ENCODE results near the gene DPP6. TPM values are rescaled to one million over a fixed set of nuclear protein-coding genes. Genes with fewer than 3 reads are reported as not detected.

The DPP6 gene
- polyA plus RNA-seq, 1 donor (not counting 4 experiments of a cell fraction or from before 2014, with no cell fraction given) = not detected

GRCh38 chr7:154836021-154836448, 783.8 kb downstream of the DPP6 start:
- Histone ChIP-seq H3K9me3 (ENCODE audit: control insufficient read depth, low read depth, low read length) (peaks cover 21% of the 10 kb centered on the region), H3K4me3 (ENCODE audit: control insufficient read depth in 2 of 3, extremely low read depth in 1 of 3, insufficient read depth in 2 of 3, low read depth in 1 of 3, low read length in 3 of 3) (no peak overlapping the region), H3K79me2 (ENCODE audit: control insufficient read depth, insufficient read depth, low read length) (no peaks in the 10 kb centered on the region), H3K27ac (ENCODE audit: control insufficient read depth, insufficient read depth, low read length) (no peak overlapping the region), H3K4me1 (ENCODE audit: control insufficient read depth, extremely low read depth, insufficient read depth, low read length) (no peaks in the 10 kb centered on the region), H3K9me1 (ENCODE audit: control insufficient read depth, extremely low read depth, insufficient read depth, low read length) (no peaks in the 10 kb centered on the region), H3K9ac (ENCODE audit: control insufficient read depth, extremely low read depth, insufficient read depth, low read length) (no peak overlapping the region), H2AFZ (ENCODE audit: control insufficient read depth, low read length) (no peak overlapping the region), H4K20me1 (ENCODE audit: control insufficient read depth, extremely low read depth, insufficient read depth, low read length) (no peaks in the 10 kb centered on the region), H3K36me3 (ENCODE audit: control insufficient read depth in 2 of 2, extremely low read depth in 1 of 2, insufficient read depth in 2 of 2, low read length in 2 of 2) (no peaks in the 10 kb centered on the region), H3K4me2 (ENCODE audit: control insufficient read depth, extremely low read depth, insufficient read depth, low read depth, low read length) (no peak overlapping the region), H3K27me3 (ENCODE audit: control insufficient read depth, extremely low read depth, insufficient read depth, low read length) (no peaks in the 10 kb centered on the region)
- FAIRE-seq (no peak), DNase-seq (ENCODE audit: low read depth, low spot score) (no peak)
- dilution Hi-C loops (cut with MboI; ENCODE audit: extremely low pct_ligation_motif_present, low sequenced_read_pairs) = no loop called here
- TF ChIP-seq EZH2 (IDR thresholded peaks at IDR 0.05; ENCODE audit: low read length) (no peak), CTCF (optimal IDR thresholded peaks at IDR 0.05 in 1 of 3, IDR thresholded peaks at IDR 0.05 in 1 of 3, conservative IDR thresholded peaks at IDR 0.05 in 1 of 3; ENCODE audit: extremely low read depth in 1 of 3, insufficient read depth in 2 of 3, low read length in 3 of 3) (no peak)

- no peak for DNase-seq (ENCODE audit: low read depth, low spot score)
- H3K9me1 ChIP-seq (ENCODE audit: control insufficient read depth, extremely low read depth, insufficient read depth, low read length) = no peaks in the 10 kb centered on the region
- H3K79me2 ChIP-seq (ENCODE audit: control insufficient read depth, insufficient read depth, low read length) = no peaks in the 10 kb centered on the region
- no peaks in the 10 kb centered on the region for H3K27me3 ChIP-seq (ENCODE audit: control insufficient read depth, extremely low read depth, insufficient read depth, low read length)
- no peak overlapping the region for H3K4me3 ChIP-seq (ENCODE audit: control insufficient read depth in 2 of 3, extremely low read depth in 1 of 3, insufficient read depth in 2 of 3, low read depth in 1 of 3, low read length in 3 of 3)
- peaks cover 20% of the 10 kb centered on the region for H3K9me3 ChIP-seq (ENCODE audit: control insufficient read depth, low read depth, low read length)
- dilution Hi-C loops (cut with MboI; ENCODE audit: extremely low pct_ligation_motif_present, low sequenced_read_pairs) = no loop called here
- H4K20me1 ChIP-seq (ENCODE audit: control insufficient read depth, extremely low read depth, insufficient read depth, low read length) = no peaks in the 10 kb centered on the region
- no peak for TF ChIP-seq EZH2 (IDR thresholded peaks at IDR 0.05; ENCODE audit: low read length)
- no peak for TF ChIP-seq CTCF (optimal IDR thresholded peaks at IDR 0.05 in 1 of 3, IDR thresholded peaks at IDR 0.05 in 1 of 3, conservative IDR thresholded peaks at IDR 0.05 in 1 of 3; ENCODE audit: extremely low read depth in 1 of 3, insufficient read depth in 2 of 3, low read length in 3 of 3)
- no peaks in the 10 kb centered on the region for H3K4me1 ChIP-seq (ENCODE audit: control insufficient read depth, extremely low read depth, insufficient read depth, low read length)
- H3K36me3 ChIP-seq (ENCODE audit: control insufficient read depth in 2 of 2, extremely low read depth in 1 of 2, insufficient read depth in 2 of 2, low read length in 2 of 2) = no peaks in the 10 kb centered on the region
- H2AFZ ChIP-seq (ENCODE audit: control insufficient read depth, low read length) = no peak overlapping the region
- H3K4me2 ChIP-seq (ENCODE audit: control insufficient read depth, extremely low read depth, insufficient read depth, low read depth, low read length) = no peak overlapping the region
- FAIRE-seq = no peak
- no peak overlapping the region for H3K27ac ChIP-seq (ENCODE audit: control insufficient read depth, insufficient read depth, low read length)
- H3K9ac ChIP-seq (ENCODE audit: control insufficient read depth, extremely low read depth, insufficient read depth, low read length) = no peak overlapping the region
These were observed 784.9 kb downstream of the DPP6 start for GRCh38 chr7:154837087-154837486.

Measured in keratinocyte (primary cell).